Breast epithelium (tissue), 3 donors: ENCODE measurements around the gene RRM1.

ENCODE experiments used
- CTCF ChIP-seq, 3 donors: fragments of 450-650 bp; IDR thresholded peaks; one replicate each; pipeline ENCODE4 v1.5.1; 2016 to 2017; ENCODE audit warnings: antibody characterized with exemption in 3 of 3, mild to moderate bottlenecking in 3 of 3, moderate library complexity in 3 of 3
- POLR2AphosphoS5 ChIP-seq, 3 donors: sonication (generic); formaldehyde crosslinking; IDR thresholded peaks; one replicate each; pipeline ENCODE4 v1.6.1; 2017; ENCODE audit warnings: antibody characterized with exemption in 3 of 3

GRCh38 chr11:4164884-4165590, 70.4 kb downstream of the RRM1 start:
- no peak for TF ChIP-seq CTCF (IDR thresholded peaks at IDR 0.05)
- TF ChIP-seq POLR2AphosphoS5 (IDR thresholded peaks at IDR 0.05), result no peak
